HEK293T (cell line): Measurements from ENCODE around the gene IGSF9B.

Experiments used
- BHLHE40 ChIP-seq: fragments of 450-650 bp; IDR thresholded peaks from 2 replicates; pipeline ENCODE4 v1.6.1; 2016; ENCODE audit warnings: mild to moderate bottlenecking, moderate library complexity, borderline replicate concordance
- ELF4 ChIP-seq: fragments of 450-650 bp; IDR thresholded peaks from 2 replicates; pipeline ENCODE4 v1.6.1; 2017; ENCODE audit warnings: antibody characterized with exemption
- FOXM1 ChIP-seq: fragments of 450-650 bp; IDR thresholded peaks from 2 replicates; pipeline ENCODE4 v1.6.1; 2017; ENCODE audit warnings: mild to moderate bottlenecking, borderline replicate concordance
- LEF1 ChIP-seq: fragments of 450-650 bp; IDR thresholded peaks from 2 replicates; pipeline ENCODE4 v1.6.1; 2017; ENCODE audit warnings: mild to moderate bottlenecking, borderline replicate concordance

DNA sequence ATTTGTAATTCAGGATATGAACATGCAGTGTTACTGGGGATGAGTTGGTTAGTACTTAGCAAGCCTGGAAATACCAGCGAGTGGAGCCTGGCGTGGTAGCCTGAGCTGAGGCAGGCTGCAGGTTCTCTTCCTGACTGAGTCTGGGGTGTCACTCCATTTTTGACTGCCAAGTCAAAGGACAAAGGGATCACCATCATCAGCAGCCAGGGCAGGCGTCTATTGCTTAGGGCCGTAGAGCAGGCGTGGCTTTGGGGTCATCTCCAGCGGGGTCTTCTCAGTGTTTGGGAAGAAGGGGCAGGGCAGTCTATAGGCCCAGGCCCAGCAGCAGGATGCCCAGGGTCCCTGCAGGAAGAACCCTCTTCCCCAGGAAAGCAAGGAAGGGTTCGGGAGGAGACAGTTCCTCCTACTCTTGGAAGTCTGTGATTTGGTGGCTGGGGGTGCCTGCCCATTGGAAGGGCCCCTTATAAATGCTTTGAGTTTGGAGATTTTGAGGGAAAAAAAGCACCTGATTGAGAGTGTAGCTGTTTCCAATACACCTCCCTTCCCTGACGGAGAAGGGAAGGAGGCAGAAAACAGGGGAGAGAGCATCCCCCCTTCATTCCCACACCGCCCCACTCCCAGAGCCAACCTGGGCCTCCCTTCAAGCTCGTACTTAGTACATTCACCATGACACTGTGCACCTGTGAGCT is 60.0 kb downstream of the IGSF9B start:
- TF ChIP-seq ELF4 (no peak), FOXM1 (no peak), BHLHE40 (no peak), LEF1 (no peak)
